Peyer's patch (tissue), 4 donors: ENCODE measurements around the gene MYO18B.

ENCODE experiments used
- CTCF ChIP-seq, 6 experiments: fragments of 450-650 bp in 4 of 6; fragments of 200-600 bp in 2 of 6; sonication (generic) in 1 of 6; IDR thresholded peaks; one replicate each; pipeline ENCODE4 v1.5.1; 2017 to 2019; ENCODE audit warnings: antibody characterized with exemption in 6 of 6, mild to moderate bottlenecking in 3 of 6, moderate library complexity in 1 of 6
- POLR2A ChIP-seq, 2 donors: fragments of 450-650 bp; IDR thresholded peaks; one replicate each; pipeline ENCODE4 v1.5.1; 2017; ENCODE audit warnings: antibody characterized with exemption in 2 of 2, mild to moderate bottlenecking in 2 of 2, moderate library complexity in 2 of 2

DNA sequence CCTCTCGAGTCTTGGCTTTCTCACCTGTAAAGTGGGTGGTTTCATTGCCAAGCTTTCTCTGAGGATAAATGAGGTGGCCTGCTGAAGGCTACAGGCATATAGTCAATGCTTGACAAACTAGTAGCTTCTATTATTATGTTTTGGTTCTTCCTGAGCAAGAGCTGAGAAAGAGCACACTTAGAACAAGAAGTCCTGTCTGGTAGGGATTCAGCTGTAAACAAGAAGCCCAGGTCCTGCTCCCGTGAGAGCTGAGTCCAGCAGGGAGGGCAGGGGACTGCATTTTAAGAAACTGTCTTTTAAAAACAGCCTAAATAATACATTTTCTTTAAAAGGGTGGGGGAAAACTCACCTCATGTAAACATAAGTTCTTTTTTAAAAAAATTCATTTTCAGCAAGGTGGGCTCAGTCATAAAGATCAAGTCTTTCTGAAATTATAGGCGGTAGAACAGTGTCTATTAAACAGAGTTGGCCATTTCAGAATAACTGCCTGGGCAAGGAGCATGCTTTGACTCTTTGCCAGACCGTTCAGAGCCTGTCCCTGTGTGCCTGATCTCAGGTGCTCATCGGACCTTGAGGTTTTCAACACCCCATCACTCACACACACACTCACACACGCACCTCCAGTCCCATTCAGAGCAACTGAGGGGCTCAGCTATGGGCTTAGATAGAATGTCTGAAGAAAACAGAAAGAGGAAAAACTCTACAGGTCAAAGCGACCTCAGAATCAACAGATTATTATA is 29.2 kb upstream of the MYO18B start:
- TF ChIP-seq CTCF (IDR thresholded peaks at IDR 0.05) = no peak
- no peak for TF ChIP-seq POLR2A (IDR thresholded peaks at IDR 0.05)
